AG20443 (cell line): ENCODE results near the gene SLC38A2.
"Not testable (repeated sequence)": the region's sequence is repeated elsewhere in the genome, so short reads cannot be mapped to it uniquely, and the experiment has no call there.

ENCODE experiments used
- DNase-seq: peaks from one replicate; pipeline ENCODE4 v3.0.0; 2012; ENCODE audit warnings: low spot score, mixed read lengths

SLC38A2 gene

GRCh38 chr12:46372544-46373300, at the start of gene SLC38A2:
Gene SLC38A2, minus strand, starts transcription at chr12:46372773. Its CDS starts 1,480 bp downstream, at chr12:46371293.
- DNase-seq = peak; percentile 97

GRCh38 chr12:46419675-46420074, 47.1 kb upstream of the SLC38A2 start:
- DNase-seq = no peak

- no peak for DNase-seq
These were observed 43.0 kb upstream of the SLC38A2 start for GRCh38 chr12:46415552-46415951.

GRCh38 chr12:46414591-46415268, 42.2 kb upstream of the SLC38A2 start:
- DNase-seq = no peak

GRCh38 chr12:46413368-46413767, 40.8 kb upstream of the SLC38A2 start:
- DNase-seq = no peak

GRCh38 chr12:46412857-46413256, 40.3 kb upstream of the SLC38A2 start:
- DNase-seq = no peak

GRCh38 chr12:46410495-46410894, 37.9 kb upstream of the SLC38A2 start:
- no peak for DNase-seq

- no peak for DNase-seq
These were observed 37.4 kb upstream of the SLC38A2 start for GRCh38 chr12:46409974-46410373.

GRCh38 chr12:46409342-46409741, 36.8 kb upstream of the SLC38A2 start:
- DNase-seq = no peak

GRCh38 chr12:46408441-46408840, 35.9 kb upstream of the SLC38A2 start:
- no peak for DNase-seq

GRCh38 chr12:46407361-46407760, 34.8 kb upstream of the SLC38A2 start:
- DNase-seq = no peak

GRCh38 chr12:46406352-46407027, 33.9 kb upstream of the SLC38A2 start:
- no peak for DNase-seq

- DNase-seq = no peak
These were observed 32.2 kb upstream of the SLC38A2 start for GRCh38 chr12:46404733-46405132.

GRCh38 chr12:46404225-46404631, 31.7 kb upstream of the SLC38A2 start:
- peak; percentile 70 for DNase-seq

GRCh38 chr12:46403719-46404070, 31.1 kb upstream of the SLC38A2 start:
- DNase-seq = no peak

- DNase-seq = no peak
These were observed 30.6 kb upstream of the SLC38A2 start for GRCh38 chr12:46402941-46403718.

- DNase-seq = peak; percentile 77
These were observed 29.9 kb upstream of the SLC38A2 start for GRCh38 chr12:46402451-46402850.

GRCh38 chr12:46401662-46402061, 29.1 kb upstream of the SLC38A2 start:
- DNase-seq = peak; percentile 46

- peak; percentile 57 for DNase-seq
These were observed 27.8 kb upstream of the SLC38A2 start for GRCh38 chr12:46400406-46400805.

GRCh38 chr12:46399461-46400248, 27.1 kb upstream of the SLC38A2 start:
- not testable (repeated sequence) for DNase-seq

GRCh38 chr12:46396826-46397225, 24.3 kb upstream of the SLC38A2 start:
- DNase-seq = no peak
